CD4-positive, alpha-beta T cell treated with Interleukin-17A for 1 hour (primary cell): ENCODE measurements around the gene POP7.
"Not testable (repeated sequence)": the region's sequence is repeated elsewhere in the genome, so short reads cannot be mapped to it uniquely, and the experiment has no call there.

ENCODE experiments used
- DNase-seq: peaks from one replicate; pipeline ENCODE4 v3.0.0-alpha.2; 2020

The POP7 gene

DNA sequence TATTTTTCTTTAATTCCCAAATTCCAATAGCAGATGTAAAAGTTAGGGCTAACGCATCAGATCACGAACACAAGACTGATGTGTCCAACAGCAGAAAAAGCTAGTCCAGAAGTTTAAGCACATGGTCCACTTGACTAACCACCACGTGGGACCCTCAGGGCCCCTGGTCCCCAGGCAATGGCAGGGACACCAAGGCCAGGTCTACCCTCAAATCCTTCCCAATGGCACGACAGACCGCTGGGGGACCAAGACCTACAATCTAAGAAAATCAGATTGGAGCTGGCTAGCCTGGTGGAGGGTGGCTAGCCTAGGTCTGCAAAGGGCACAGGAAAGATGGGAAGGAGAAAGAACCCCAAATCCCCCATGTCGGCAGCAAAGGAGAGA is 13.4 kb upstream of the POP7 start:
- DNase-seq = no peak

GRCh38 chr7:100693312-100694097 is 12.4 kb upstream of the POP7 start:
- DNase-seq = no peak

DNA sequence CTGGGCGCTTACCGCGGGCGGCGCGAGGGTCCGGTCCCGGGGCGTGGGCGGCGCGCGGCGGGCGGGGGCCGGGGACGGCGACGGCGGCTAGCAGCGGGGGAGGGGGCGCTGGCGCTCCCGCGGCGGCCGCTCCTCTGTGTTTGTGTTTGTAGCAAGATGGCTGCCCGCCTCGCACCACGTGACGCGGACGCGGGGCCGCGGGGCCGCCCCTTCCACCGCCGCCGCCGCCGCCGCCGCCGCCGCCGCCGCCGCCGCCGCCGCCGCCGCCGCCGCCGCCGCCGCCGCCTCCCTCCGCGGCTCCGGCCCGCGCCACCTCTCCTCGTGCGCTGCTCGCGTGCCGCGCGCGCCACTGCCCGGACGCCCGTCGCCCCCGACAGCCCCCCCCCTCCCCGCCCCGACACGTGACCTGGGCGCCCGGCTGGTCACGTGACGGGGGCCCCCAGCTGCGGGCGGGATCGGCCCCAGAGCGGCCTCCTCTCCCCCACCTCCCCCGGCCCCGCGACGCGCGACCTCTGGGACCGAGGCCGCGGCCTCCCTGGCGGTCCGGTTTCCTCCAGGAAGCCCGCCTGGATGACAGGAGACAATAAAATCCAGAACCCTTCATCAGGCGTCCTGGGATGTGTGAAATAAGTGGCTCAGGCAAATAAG is 11.7 kb upstream of the POP7 start, which contains the start of gene GIGYF1:
Gene GIGYF1 (minus strand): TSS at position 153 of the 648 bp plus-strand sequence. CDS start 6,012 bp downstream, outside the sequence.
- peak; percentile 73 for DNase-seq

DNA sequence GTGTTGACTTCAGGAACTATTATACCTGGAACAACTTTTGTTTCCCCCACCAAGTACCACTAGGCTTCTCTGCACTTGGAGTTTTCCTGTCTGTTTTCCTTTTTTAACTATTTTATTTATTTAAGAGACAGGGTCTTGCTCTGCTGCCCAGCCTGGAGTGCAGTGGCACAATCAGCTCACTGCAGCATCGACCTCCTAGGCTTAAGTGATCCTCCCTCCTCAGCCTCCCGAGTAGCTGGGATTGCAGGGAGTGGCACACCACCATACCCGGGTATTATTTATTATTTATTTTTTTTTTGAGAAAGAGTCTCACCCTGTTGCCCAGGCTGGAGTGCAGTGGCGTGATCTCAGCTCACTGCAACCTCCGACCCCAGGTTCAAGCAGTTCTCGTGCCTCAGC is 9.8 kb upstream of the POP7 start:
- DNase-seq = no peak

GRCh38 chr7:100699018-100699417 is 6.9 kb upstream of the POP7 start:
- no peak for DNase-seq

GRCh38 chr7:100701089-100701488 is 4.8 kb upstream of the POP7 start:
- not testable (repeated sequence) for DNase-seq

GRCh38 chr7:100705320-100705752 is 585 bp upstream of the POP7 start:
- peak; percentile 74 for DNase-seq

DNA sequence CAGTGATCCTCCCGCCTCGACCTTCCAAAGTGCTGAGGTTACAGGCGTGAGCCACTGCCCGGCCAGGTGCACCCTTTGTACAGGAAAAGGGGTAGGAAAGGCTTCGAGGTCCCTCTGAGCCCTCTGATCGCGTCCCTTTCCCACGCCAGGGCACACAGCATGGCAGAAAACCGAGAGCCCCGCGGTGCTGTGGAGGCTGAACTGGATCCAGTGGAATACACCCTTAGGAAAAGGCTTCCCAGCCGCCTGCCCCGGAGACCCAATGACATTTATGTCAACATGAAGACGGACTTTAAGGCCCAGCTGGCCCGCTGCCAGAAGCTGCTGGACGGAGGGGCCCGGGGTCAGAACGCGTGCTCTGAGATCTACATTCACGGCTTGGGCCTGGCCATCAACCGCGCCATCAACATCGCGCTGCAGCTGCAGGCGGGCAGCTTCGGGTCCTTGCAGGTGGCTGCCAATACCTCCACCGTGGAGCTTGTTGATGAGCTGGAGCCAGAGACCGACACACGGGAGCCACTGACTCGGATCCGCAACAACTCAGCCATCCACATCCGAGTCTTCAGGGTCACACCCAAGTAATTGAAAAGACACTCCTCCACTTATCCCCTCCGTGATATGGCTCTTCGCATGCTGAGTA is 871 bp downstream of the POP7 start:
- DNase-seq = no peak

DNA sequence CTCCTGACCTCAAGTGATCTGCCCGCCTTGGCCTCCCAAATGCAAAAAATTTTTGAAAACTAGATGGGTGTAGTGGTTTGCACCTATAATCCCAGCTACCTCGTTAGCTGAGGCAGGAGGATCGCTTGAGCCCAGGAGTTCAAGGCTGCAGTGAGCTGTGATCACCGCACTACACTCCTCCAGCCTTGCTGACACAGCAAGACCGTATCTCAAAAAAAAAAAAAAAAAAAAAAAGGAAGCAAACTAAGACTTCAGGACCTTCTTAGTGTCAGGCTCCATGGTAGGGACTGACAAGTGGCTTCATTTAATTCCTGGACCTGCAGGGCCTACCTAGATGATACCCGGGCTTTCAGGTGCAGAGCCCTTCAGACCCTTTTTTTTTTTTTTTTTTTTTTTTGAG is 2.5 kb downstream of the POP7 start:
- DNase-seq = no peak

DNA sequence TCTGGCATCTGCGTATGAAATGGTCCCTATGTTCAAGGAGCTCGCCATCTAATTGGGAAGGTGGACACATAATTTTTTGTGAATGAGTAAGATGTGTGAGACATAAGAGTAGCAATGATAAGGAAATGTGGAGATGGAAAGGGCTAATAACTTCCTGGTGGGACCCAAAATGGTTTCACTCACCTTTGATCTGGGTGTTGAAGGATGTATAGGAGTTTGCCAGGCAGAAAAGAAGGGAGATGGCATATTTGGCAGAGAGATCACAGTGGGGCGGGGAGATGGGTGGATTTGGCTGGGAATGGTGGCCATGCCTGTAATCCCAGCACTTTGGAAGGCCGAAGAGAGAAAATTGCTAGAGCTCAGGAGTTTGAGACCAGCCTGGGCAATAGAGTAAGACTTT is 4.5 kb downstream of the POP7 start:
- no peak for DNase-seq

- DNase-seq = no peak
These were observed 5.4 kb downstream of the POP7 start for GRCh38 chr7:100711369-100711768.

GRCh38 chr7:100714725-100715124 is 8.8 kb downstream of the POP7 start:
- no peak for DNase-seq

GRCh38 chr7:100717073-100717472 is 11.2 kb downstream of the POP7 start:
- DNase-seq = not testable (repeated sequence)

GRCh38 chr7:100719523-100720278 is 13.8 kb downstream of the POP7 start:
- no peak for DNase-seq

GRCh38 chr7:100720279-100720670 is 14.4 kb downstream of the POP7 start, which contains the start of gene EPO:
TSS of gene EPO (plus strand) at chr7:100720468. CDS start at chr7:100720981, 513 bp downstream.
- no peak for DNase-seq

- no peak for DNase-seq
These were observed 15.0 kb downstream of the POP7 start for GRCh38 chr7:100720671-100721504.

GRCh38 chr7:100721505-100721812 is 15.5 kb downstream of the POP7 start:
- DNase-seq = no peak

- DNase-seq = no peak
These were observed 16.7 kb downstream of the POP7 start for GRCh38 chr7:100722480-100723212.

GRCh38 chr7:100723732-100724275 is 17.9 kb downstream of the POP7 start:
- DNase-seq = no peak

GRCh38 chr7:100724364-100724763 is 18.4 kb downstream of the POP7 start:
- DNase-seq = not testable (repeated sequence)
